IMR-90 (cell line): ENCODE results near the gene SPAAR. TPM values are rescaled to one million over a fixed set of nuclear protein-coding genes. Genes with fewer than 3 reads are reported as not detected.

Experiments used
- ATAC-seq: fragments of 200-7000 bp; cut with Tn5 transposase; 2 replicates; pipeline ENCODE4 v1.9.1; 2020; ENCODE audit warnings: low read depth, mild to moderate bottlenecking, moderate library complexity
- Bru-seq: library from RNA; stranded (reverse); fragments of 400-500 nt; gene quantifications from one replicate; lab custom pipeline; 2021; lab: Mats Ljungman, UMichigan
- BruChase-seq, 2 experiments: library from RNA; stranded (reverse); fragments of 400-500 nt; gene quantifications; one replicate each; lab custom pipeline; 2021; lab: Mats Ljungman, UMichigan
- BruUV-seq: library from RNA; stranded (reverse); fragments of 400-500 nt; replicated peaks from 2 replicates; lab custom pipeline; 2021; lab: Mats Ljungman, UMichigan
- CTCF ChIA-PET: fragments of 300-600 bp; formaldehyde crosslinking; extraction: SDS; loops from one replicate; lab custom pipeline; 2021; ENCODE audit warnings: antibody characterized with exemption; lab: Yijun Ruan, JAX
- POLR2A ChIA-PET: fragments of 300-600 bp; sonication (Branson Sonifier 250); formaldehyde crosslinking; loops from one replicate; lab custom pipeline; 2022; ENCODE audit warnings: antibody characterized with exemption; ENCODE audit not compliant: unreplicated experiment; lab: Charles Lee
- DNase-seq: peaks from one replicate; pipeline ENCODE4 v3.0.0; 2013
- H2AFZ ChIP-seq: replicated peaks from 2 replicates; pipeline ENCODE3; 2013; ENCODE audit warnings: low read length, mild to moderate bottlenecking; ENCODE audit not compliant: poor library complexity
- H2AK5ac ChIP-seq: 2 replicates; pipeline ENCODE4 v1.6.1; 2013; ENCODE audit warnings: low read depth, low read length, inconsistent platforms
- H2AK9ac ChIP-seq: replicated peaks from 2 replicates; pipeline ENCODE3; 2013; ENCODE audit warnings: mild to moderate bottlenecking, low read depth, low read length, moderate library complexity; ENCODE audit not compliant: poor library complexity
- H2BK120ac ChIP-seq: 2 replicates; pipeline ENCODE4 v1.6.1; 2013; ENCODE audit warnings: low read depth, low read length, inconsistent platforms
- H2BK15ac ChIP-seq: 3 replicates; pipeline ENCODE4 v1.6.1; 2013; ENCODE audit warnings: low read depth, low read length, inconsistent platforms
- H2BK20ac ChIP-seq: 2 replicates; pipeline ENCODE4 v1.6.1; 2013; ENCODE audit warnings: low read depth, mild to moderate bottlenecking, inconsistent platforms, low read length, moderate library complexity
- H2BK5ac ChIP-seq: 2 replicates; pipeline ENCODE4 v1.6.1; 2013; ENCODE audit warnings: mild to moderate bottlenecking, low read depth, low read length, inconsistent platforms; ENCODE audit not compliant: poor library complexity, severe bottlenecking
- H3K14ac ChIP-seq: replicated peaks from 2 replicates; pipeline ENCODE4 v1.6.1; 2013; ENCODE audit warnings: low read depth, low read length, inconsistent platforms
- H3K18ac ChIP-seq: 2 replicates; pipeline ENCODE4 v1.6.1; 2013; ENCODE audit warnings: low read depth, low read length, control low read depth
- H3K23ac ChIP-seq: 2 replicates; pipeline ENCODE4 v1.6.1; 2013; ENCODE audit warnings: low read depth, low read length, inconsistent platforms
- H3K27ac ChIP-seq: 2 replicates; pipeline ENCODE4 v1.5.1; 2013; ENCODE audit warnings: mild to moderate bottlenecking, control low read depth, low read length; ENCODE audit not compliant: insufficient read depth
- H3K27me3 ChIP-seq: 2 replicates; pipeline ENCODE4 v1.6.1; 2013; ENCODE audit warnings: low read length; ENCODE audit not compliant: control insufficient read depth, insufficient read depth
- H3K36me3 ChIP-seq: 2 replicates; pipeline ENCODE4 v1.6.1; 2013; ENCODE audit warnings: low read length, mixed read lengths; ENCODE audit not compliant: control insufficient read depth, insufficient read depth
- H3K4ac ChIP-seq: 2 replicates; pipeline ENCODE4 v1.6.1; 2013; ENCODE audit warnings: low read depth, low read length, inconsistent platforms
- H3K4me1 ChIP-seq: 2 replicates; pipeline ENCODE4 v1.6.1; 2013; ENCODE audit warnings: low read length, mixed read lengths; ENCODE audit not compliant: control insufficient read depth, insufficient read depth
- H3K4me2 ChIP-seq: 2 replicates; pipeline ENCODE4 v1.6.1; 2013; ENCODE audit warnings: low read depth, mild to moderate bottlenecking, control low read depth, low read length, moderate library complexity
- H3K4me3 ChIP-seq: 2 replicates; pipeline ENCODE4 v1.5.1; 2013; ENCODE audit warnings: low read depth, mild to moderate bottlenecking, control low read depth, low read length, moderate library complexity; ENCODE audit not compliant: insufficient read depth
- H3K56ac ChIP-seq: 2 replicates; pipeline ENCODE4 v1.6.1; 2013; ENCODE audit warnings: low read length, inconsistent platforms; ENCODE audit not compliant: insufficient read depth; ENCODE audit errors: extremely low read depth
- H3K79me1 ChIP-seq, 2 experiments: 2 replicates each; pipeline ENCODE4 v1.6.1; 2013; ENCODE audit warnings: low read length in 2 of 2, inconsistent platforms in 1 of 2, low read depth in 1 of 2
- H3K9ac ChIP-seq: 2 replicates; pipeline ENCODE4 v1.6.1; 2013; ENCODE audit warnings: low read depth, low read length, control low read depth
- H3K9me1 ChIP-seq: 2 replicates; pipeline ENCODE4 v1.6.1; 2013; ENCODE audit warnings: low read length, inconsistent platforms; ENCODE audit not compliant: insufficient read depth
- H3K9me3 ChIP-seq: 2 replicates; pipeline ENCODE4 v1.6.1; 2013; ENCODE audit warnings: low read length; ENCODE audit not compliant: control insufficient read depth, insufficient read depth
- H4K20me1 ChIP-seq: 2 replicates; pipeline ENCODE4 v1.6.1; 2013; ENCODE audit warnings: low read length, inconsistent platforms; ENCODE audit not compliant: insufficient read depth
- H4K5ac ChIP-seq: 2 replicates; pipeline ENCODE4 v1.6.1; 2013; ENCODE audit warnings: mild to moderate bottlenecking, low read depth, low read length, control low read depth
- H4K8ac ChIP-seq, 2 experiments: 2 replicates each; pipeline ENCODE4 v1.6.1; 2013; ENCODE audit warnings: low read depth in 2 of 2, low read length in 2 of 2, control low read depth in 1 of 2, inconsistent platforms in 1 of 2
- H4K91ac ChIP-seq: 2 replicates; pipeline ENCODE4 v1.6.1; 2013; ENCODE audit warnings: low read depth, low read length, inconsistent platforms; ENCODE audit not compliant: insufficient read depth
- BHLHE40 ChIP-seq: fragments of 150-350 bp; IDR thresholded peaks from 2 replicates; pipeline ENCODE4 v1.6.1; 2016; ENCODE audit warnings: mild to moderate bottlenecking, low read depth, low read length
- CEBPB ChIP-seq: IDR thresholded peaks from 2 replicates; pipeline ENCODE4 v1.6.1; 2012; ENCODE audit warnings: low read depth, low read length, improper control_type of control experiment
- CHD1 ChIP-seq: IDR thresholded peaks from 2 replicates; pipeline ENCODE4 v1.6.1; 2012; ENCODE audit warnings: low read depth, low read length, improper control_type of control experiment
- CTCF ChIP-seq: conservative IDR thresholded peaks from 2 replicates; pipeline ENCODE4 v1.5.1; 2012; ENCODE audit warnings: mild to moderate bottlenecking, low read depth, low read length, improper control_type of control experiment
- ELK1 ChIP-seq: fragments of 150-350 bp; IDR thresholded peaks from 2 replicates; pipeline ENCODE4 v1.6.1; 2016; ENCODE audit warnings: low read depth, mild to moderate bottlenecking, low read length, moderate library complexity, borderline replicate concordance
- FOS ChIP-seq: fragments of 150-350 bp; IDR thresholded peaks from 2 replicates; pipeline ENCODE4 v1.6.1; 2016; ENCODE audit warnings: low read depth, low read length
- MAFK ChIP-seq: IDR thresholded peaks from 2 replicates; pipeline ENCODE4 v1.6.1; 2012; ENCODE audit warnings: low read depth, low read length, improper control_type of control experiment
- MAZ ChIP-seq: IDR thresholded peaks from 2 replicates; pipeline ENCODE4 v1.6.1; 2012; ENCODE audit warnings: low read depth, mild to moderate bottlenecking, low read length, improper control_type of control experiment, moderate library complexity, borderline replicate concordance
- MXI1 ChIP-seq: IDR thresholded peaks from 2 replicates; pipeline ENCODE4 v1.6.1; 2012; ENCODE audit warnings: low read depth, mild to moderate bottlenecking, low read length, moderate library complexity, borderline replicate concordance
- POLR2A ChIP-seq: IDR thresholded peaks from 2 replicates; pipeline ENCODE4 v1.6.1; 2012; ENCODE audit warnings: mild to moderate bottlenecking, low read depth, low read length
- RAD21 ChIP-seq: IDR thresholded peaks from 2 replicates; pipeline ENCODE4 v1.6.1; 2012; ENCODE audit warnings: low read length, improper control_type of control experiment
- RCOR1 ChIP-seq: IDR thresholded peaks from 2 replicates; pipeline ENCODE4 v1.6.1; 2012; ENCODE audit warnings: mild to moderate bottlenecking, low read length, improper control_type of control experiment; ENCODE audit not compliant: insufficient replicate concordance
- RFX5 ChIP-seq: IDR thresholded peaks from 2 replicates; pipeline ENCODE4 v1.8.0; 2012; ENCODE audit warnings: low read depth, mild to moderate bottlenecking, low read length, moderate library complexity
- WGBS, 2 experiments: methylation state at CpG; one replicate each; pipeline versions ENCODE4 v1.1.5 to v1.1.7; 2013; ENCODE audit warnings: missing lambda C conversion rate in 2 of 2; ENCODE audit not compliant: insufficient read length in 1 of 2; ENCODE audit errors: extremely low coverage in 2 of 2; 5-methylcytosine and 5-hydroxymethylcytosine counted together
- dilution Hi-C: fragments of 300-500 bp; cut with HindIII; formaldehyde crosslinking; loops from one replicate; pipeline ENCODE4 v1.14.3; 2018; ENCODE audit warnings: low sequenced_read_pairs; ENCODE audit not compliant: unreplicated experiment
- in situ Hi-C: fragments of 300-500 bp; cut with MboI; formaldehyde crosslinking; loops from 3 replicates; pipeline ENCODE4 v1.14.3; 2019; ENCODE audit warnings: low sequenced_read_pairs, inconsistent platforms, mixed read lengths
- intact Hi-C: fragments of 100-400 bp; cut with micrococcal nuclease; formaldehyde crosslinking; loops from 2 replicates; pipeline ENCODE4 v1.10.0; 2022
- long read RNA-seq: library from polyadenylated mRNA; unstranded; transcript quantifications from one replicate; pipeline ENCODE4 v2.0.0, GENCODE V29; 2021; ENCODE audit not compliant: unreplicated experiment
- polyA plus RNA-seq, 3 experiments: library from polyadenylated mRNA; depleted of rRNA; stranded (reverse); fragments of >200 nt; gene quantifications; 2 replicates each; pipeline ENCODE4 v1.2.3, GENCODE V29; 2012; ENCODE audit warnings: low replicate concordance in 1 of 3
- total RNA-seq: library from RNA; depleted of rRNA; stranded (reverse); fragments of >200 nt; gene quantifications from 2 replicates; pipeline ENCODE4 v1.2.3, GENCODE V29; 2012; rRNA removed
- TF ChIP-seq, protein P1 (sequence below): fragments of 150-350 bp; IDR thresholded peaks from 2 replicates; pipeline ENCODE4 v1.6.1; 2017; ENCODE audit warnings: mild to moderate bottlenecking, antibody characterized with exemption, low read length, low read depth

The SPAAR gene, protein sequence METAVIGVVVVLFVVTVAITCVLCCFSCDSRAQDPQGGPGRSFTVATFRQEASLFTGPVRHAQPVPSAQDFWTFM
- total RNA-seq (0.18 and 0.28 TPM in 2 replicates), polyA plus RNA-seq (2012; rRNA removed) (0.24 and 0.32 TPM in 2 replicates), Bru-seq, nascent RNA (percentile 33 among the genes with signal in this experiment), BruChase-seq, experiment 1, labeled RNA remaining after a 6-hour chase (percentile 38 among the genes with signal in this experiment), BruChase-seq, experiment 2, labeled RNA remaining after a 2-hour chase (percentile 39 among the genes with signal in this experiment)
- 0.23 TPM in 2 replicates for polyA plus RNA-seq (2012; cell fraction: cytosol; rRNA removed)
- 0.59 and 0.69 TPM in 2 replicates for polyA plus RNA-seq (2012; cell fraction: nucleus; rRNA removed; ENCODE audit: low replicate concordance)
- long read RNA-seq, result 0 reads

DNA sequence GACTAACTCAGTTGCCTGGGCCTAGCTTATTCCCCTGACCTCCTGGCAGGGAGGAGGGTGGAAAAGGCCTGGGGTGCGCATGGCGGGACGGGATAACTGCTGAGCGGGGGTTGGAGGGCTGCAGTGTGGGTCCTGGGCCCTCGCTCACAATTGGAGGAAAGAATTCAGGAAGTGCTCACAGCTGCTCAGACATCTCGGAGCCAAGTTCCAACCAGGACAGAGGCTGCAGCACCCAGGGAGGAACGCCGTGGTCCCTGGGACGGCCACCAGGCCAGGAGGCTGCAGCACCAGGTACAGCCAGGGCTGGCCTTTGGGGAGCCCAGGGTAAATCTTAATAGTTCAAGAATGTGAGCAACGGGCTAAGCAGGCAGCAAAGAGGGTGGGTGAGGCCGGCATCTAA lies at the start of gene SPAAR:
Gene SPAAR, plus strand, starts transcription at position 217 of the 400 bp plus-strand sequence. CDS start 974 bp downstream, outside the sequence.
- CTCF ChIA-PET, result no interaction called here
- intact Hi-C loops, result no loop called here
- BruUV-seq, result no TSS peak
- TF ChIP-seq ELK1 (no peak), FOS (no peak), BHLHE40 (no peak), MAFK (no peak), POLR2A (no peak), CTCF (no peak), RCOR1 (no peak), MAZ (no peak), RAD21 (no peak), RFX5 (no peak), MXI1 (no peak), CEBPB (no peak), CHD1 (no peak)
- TF ChIP-seq, protein P1, sequence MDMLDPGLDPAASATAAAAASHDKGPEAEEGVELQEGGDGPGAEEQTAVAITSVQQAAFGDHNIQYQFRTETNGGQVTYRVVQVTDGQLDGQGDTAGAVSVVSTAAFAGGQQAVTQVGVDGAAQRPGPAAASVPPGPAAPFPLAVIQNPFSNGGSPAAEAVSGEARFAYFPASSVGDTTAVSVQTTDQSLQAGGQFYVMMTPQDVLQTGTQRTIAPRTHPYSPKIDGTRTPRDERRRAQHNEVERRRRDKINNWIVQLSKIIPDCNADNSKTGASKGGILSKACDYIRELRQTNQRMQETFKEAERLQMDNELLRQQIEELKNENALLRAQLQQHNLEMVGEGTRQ, result no peak

More for the DNA sequence above, at the start of gene SPAAR:
- Histone ChIP-seq H3K9me1 (peaks cover 26% of the 10 kb centered on the region), H3K27me3 (no peaks in the 10 kb centered on the region), H3K27ac (peak within 1 kb of the TSS; percentile 93), H4K5ac (peak within 1 kb of the TSS; percentile 95), H3K4ac (peak within 1 kb of the TSS; percentile 100), H3K4me1 (peaks cover 47% of the 10 kb centered on the region), H2BK5ac (peak within 1 kb of the TSS; percentile 98), H3K4me3 (no peak within 1 kb of the TSS), H2AFZ (peak within 1 kb of the TSS; percentile 85), H4K91ac (peak within 1 kb of the TSS; percentile 99), H2AK9ac (peak within 1 kb of the TSS; percentile 95), H3K9ac (peak within 1 kb of the TSS; percentile 10), H3K4me2 (peak within 1 kb of the TSS; percentile 30), H4K8ac (peak within 1 kb of the TSS; percentile 96 to 97), H3K14ac (peak within 1 kb of the TSS; percentile 99), H3K79me1 (peaks cover 0 to 36% of the 10 kb centered on the region in 2 experiments; a peak in 2 of 4 replicates), H2BK120ac (peak within 1 kb of the TSS; percentile 99), H2BK15ac (peak within 1 kb of the TSS; percentile 83), H3K18ac (peak within 1 kb of the TSS; percentile 65), H2BK20ac (peak within 1 kb of the TSS; percentile 98), H4K20me1 (no peaks in the 10 kb centered on the region), H3K9me3 (no peaks in the 10 kb centered on the region), H3K23ac (peak within 1 kb of the TSS; percentile 86), H3K36me3 (no peaks in the 10 kb centered on the region), H2AK5ac (peak within 1 kb of the TSS; percentile 99), H3K56ac (peak within 1 kb of the TSS; percentile 91)
- POLR2A ChIA-PET, result no interaction called here
- 88% methylated on average over 8 of the region's 11 CpGs; no CpG with 5 or more reads in 1 of the 2 experiments for WGBS, 2 experiments
- DNase-seq (no peak), ATAC-seq (no peak)
- in situ Hi-C loops (no loop called here), dilution Hi-C loops (no loop called here)
